ENCODE measurements around the gene SYVN1. TPM values are rescaled to one million over a fixed set of nuclear protein-coding genes. Genes with fewer than 3 reads are reported as not detected.
A peak's percentile ranks its signal among the peaks of the same experiment; 100 is the strongest.

Gene SYVN1
- total RNA-seq, 4 donors from 2014 or later = 52.7 to 61.2 (median 56.9) TPM

DNA sequence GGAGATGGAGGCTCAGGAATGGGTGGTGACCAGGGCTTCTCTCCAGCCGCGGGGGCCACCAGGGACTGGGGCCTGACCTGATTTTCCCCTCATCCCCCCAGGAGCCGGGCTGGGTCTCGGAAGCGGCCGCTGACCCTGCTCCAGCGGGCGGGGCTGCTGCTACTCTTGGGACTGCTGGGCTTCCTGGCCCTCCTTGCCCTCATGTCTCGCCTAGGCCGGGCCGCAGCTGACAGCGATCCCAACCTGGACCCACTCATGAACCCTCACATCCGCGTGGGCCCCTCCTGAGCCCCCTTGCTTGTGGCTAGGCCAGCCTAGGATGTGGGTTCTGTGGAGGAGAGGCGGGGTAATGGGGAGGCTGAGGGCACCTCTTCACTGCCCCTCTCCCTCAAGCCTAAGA lies 46.5 kb downstream of the SYVN1 start:
- Histone ChIP-seq H3K4me3 (no peak overlapping the region), H3K36me3 (peaks cover 36% of the 10 kb centered on the region), H3K27ac (no peak overlapping the region), H3K27me3 (no peaks in the 10 kb centered on the region), H3K9me3 (no peaks in the 10 kb centered on the region), H3K4me1 (peaks cover 16% of the 10 kb centered on the region)
- no peak for TF ChIP-seq CTCF (IDR thresholded peaks at IDR 0.05)
- no peak for TF ChIP-seq POLR2AphosphoS5 (IDR thresholded peaks at IDR 0.05)
- no peak for TF ChIP-seq POLR2A (IDR thresholded peaks at IDR 0.05)
- TF ChIP-seq EP300 (IDR thresholded peaks at IDR 0.05) = no peak
- WGBS = no CpG with 5 or more reads among the region's 15 CpGs
- DNase-seq (ENCODE audit: low spot score in 2 of 2) = no peak

GRCh38 chr11:65087216-65087615 lies 47.1 kb downstream of the SYVN1 start:
- no peak for DNase-seq (ENCODE audit: low spot score in 2 of 2)
- TF ChIP-seq CTCF (IDR thresholded peaks at IDR 0.05) (no peak), EP300 (IDR thresholded peaks at IDR 0.05) (no peak), POLR2A (IDR thresholded peaks at IDR 0.05) (no peak), POLR2AphosphoS5 (IDR thresholded peaks at IDR 0.05) (no peak)
- Histone ChIP-seq H3K9me3 (no peaks in the 10 kb centered on the region), H3K27ac (no peak overlapping the region), H3K4me1 (peaks cover 16% of the 10 kb centered on the region), H3K27me3 (no peaks in the 10 kb centered on the region), H3K36me3 (peaks cover 36% of the 10 kb centered on the region), H3K4me3 (no peak overlapping the region)
- 92% methylated on average over 11 of the region's 11 CpGs for WGBS

DNA sequence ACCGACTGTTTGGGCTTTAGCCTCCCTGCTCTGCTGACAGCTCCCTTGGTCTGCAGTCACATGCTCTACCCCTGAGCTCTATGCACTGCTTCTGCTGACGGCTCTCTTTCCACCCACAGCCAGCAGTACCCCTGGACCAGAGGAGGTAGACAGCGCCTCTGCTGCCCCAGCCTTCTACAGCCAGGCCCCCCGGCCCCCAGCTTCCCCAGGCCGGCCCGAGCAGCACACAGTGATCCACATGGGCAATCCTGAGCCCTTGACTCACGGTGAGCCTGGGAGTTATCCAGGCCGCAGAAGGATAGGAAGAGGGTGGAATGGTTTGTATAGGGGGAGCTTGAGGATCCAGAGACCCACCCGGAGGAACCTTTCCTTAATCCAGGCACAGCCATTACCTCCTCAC lies 47.5 kb downstream of the SYVN1 start:
- no peaks in the 10 kb centered on the region for H3K9me3 ChIP-seq
- no peak overlapping the region for H3K4me3 ChIP-seq
- peaks cover 36% of the 10 kb centered on the region for H3K36me3 ChIP-seq
- TF ChIP-seq POLR2A (IDR thresholded peaks at IDR 0.05) (no peak), EP300 (IDR thresholded peaks at IDR 0.05) (no peak), CTCF (IDR thresholded peaks at IDR 0.05) (no peak), POLR2AphosphoS5 (IDR thresholded peaks at IDR 0.05) (no peak)
- no peak for DNase-seq (ENCODE audit: low spot score in 2 of 2)
- 96% methylated on average over 4 of the region's 9 CpGs for WGBS
- H3K27ac ChIP-seq = no peak overlapping the region
- H3K27me3 ChIP-seq = no peaks in the 10 kb centered on the region
- peaks cover 16% of the 10 kb centered on the region for H3K4me1 ChIP-seq

GRCh38 chr11:65085446-65085845 lies 48.9 kb downstream of the SYVN1 start:
- TF ChIP-seq CTCF (IDR thresholded peaks at IDR 0.05) (no peak), EP300 (IDR thresholded peaks at IDR 0.05) (no peak), POLR2AphosphoS5 (IDR thresholded peaks at IDR 0.05) (no peak), POLR2A (IDR thresholded peaks at IDR 0.05) (no peak)
- 88% methylated on average over 4 of the region's 4 CpGs for WGBS
- peaks cover 36% of the 10 kb centered on the region for H3K36me3 ChIP-seq

GRCh38 chr11:65084598-65085375 lies 49.5 kb downstream of the SYVN1 start:
- peaks cover 36% of the 10 kb centered on the region for H3K36me3 ChIP-seq
- no peaks in the 10 kb centered on the region for H3K27me3 ChIP-seq
- peak overlapping the region; percentile 92 for H3K27ac ChIP-seq
- 45% methylated on average over 16 of the region's 23 CpGs for WGBS
- H3K4me1 ChIP-seq = peaks cover 16% of the 10 kb centered on the region
- H3K4me3 ChIP-seq = peak overlapping the region; percentile 64
- DNase-seq (ENCODE audit: low spot score in 2 of 2) = peak in 1 of 2 donors; percentile 68
- TF ChIP-seq EP300 (IDR thresholded peaks at IDR 0.05) = no peak
- no peak for TF ChIP-seq POLR2A (IDR thresholded peaks at IDR 0.05)
- TF ChIP-seq POLR2AphosphoS5 (IDR thresholded peaks at IDR 0.05) = no peak
- TF ChIP-seq CTCF (IDR thresholded peaks at IDR 0.05) = no peak
- no peaks in the 10 kb centered on the region for H3K9me3 ChIP-seq

More at GRCh38 chr11:65085446-65085845, 48.9 kb downstream of the SYVN1 start:
- H3K27ac ChIP-seq = no peak overlapping the region
- H3K4me3 ChIP-seq = no peak overlapping the region
- H3K9me3 ChIP-seq = no peaks in the 10 kb centered on the region
- H3K27me3 ChIP-seq = no peaks in the 10 kb centered on the region
- no peak for DNase-seq (ENCODE audit: low spot score in 2 of 2)
- H3K4me1 ChIP-seq = peaks cover 16% of the 10 kb centered on the region

All from suprapubic skin (tissue), 4 donors.